ENCODE results near the gene TCERG1L. TPM values are rescaled to one million over a fixed set of nuclear protein-coding genes. Genes with fewer than 3 reads are reported as not detected.

Gene TCERG1L
- total RNA-seq, 1 donor from 2014 or later = 3.5 TPM

- Histone ChIP-seq H3K4me1 (ENCODE audit: insufficient read depth, low read length) (no peaks in the 10 kb centered on the region), H2AFZ (ENCODE audit: low read depth, low read length) (no peak overlapping the region), H3K4me2 (ENCODE audit: low read length) (no peak overlapping the region), H3K27ac (ENCODE audit: low read depth, low read length) (no peak overlapping the region), H4K20me1 (ENCODE audit: insufficient read depth, low read length) (no peaks in the 10 kb centered on the region), H3K79me2 (ENCODE audit: insufficient read depth, low read length) (no peaks in the 10 kb centered on the region), H3K27me3 (ENCODE audit: insufficient read depth, low read length) (no peaks in the 10 kb centered on the region), H3K9me3 (ENCODE audit: insufficient read depth, low read depth, low read length) (peaks cover 6% of the 10 kb centered on the region), H3K36me3 (ENCODE audit: insufficient read depth, low read length) (no peaks in the 10 kb centered on the region), H3K9ac (ENCODE audit: low read length) (no peak overlapping the region), H3K4me3 (ENCODE audit: insufficient read depth, low read depth, low read length) (no peak overlapping the region)
- TF ChIP-seq, protein P1, sequence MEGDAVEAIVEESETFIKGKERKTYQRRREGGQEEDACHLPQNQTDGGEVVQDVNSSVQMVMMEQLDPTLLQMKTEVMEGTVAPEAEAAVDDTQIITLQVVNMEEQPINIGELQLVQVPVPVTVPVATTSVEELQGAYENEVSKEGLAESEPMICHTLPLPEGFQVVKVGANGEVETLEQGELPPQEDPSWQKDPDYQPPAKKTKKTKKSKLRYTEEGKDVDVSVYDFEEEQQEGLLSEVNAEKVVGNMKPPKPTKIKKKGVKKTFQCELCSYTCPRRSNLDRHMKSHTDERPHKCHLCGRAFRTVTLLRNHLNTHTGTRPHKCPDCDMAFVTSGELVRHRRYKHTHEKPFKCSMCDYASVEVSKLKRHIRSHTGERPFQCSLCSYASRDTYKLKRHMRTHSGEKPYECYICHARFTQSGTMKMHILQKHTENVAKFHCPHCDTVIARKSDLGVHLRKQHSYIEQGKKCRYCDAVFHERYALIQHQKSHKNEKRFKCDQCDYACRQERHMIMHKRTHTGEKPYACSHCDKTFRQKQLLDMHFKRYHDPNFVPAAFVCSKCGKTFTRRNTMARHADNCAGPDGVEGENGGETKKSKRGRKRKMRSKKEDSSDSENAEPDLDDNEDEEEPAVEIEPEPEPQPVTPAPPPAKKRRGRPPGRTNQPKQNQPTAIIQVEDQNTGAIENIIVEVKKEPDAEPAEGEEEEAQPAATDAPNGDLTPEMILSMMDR (IDR thresholded peaks at IDR 0.05; ENCODE audit: insufficient read depth, low read depth, low read length) = no peak
- TF ChIP-seq EZH2 (IDR thresholded peaks at IDR 0.05; ENCODE audit: insufficient read depth, low read length) = no peak
- no peak overlapping the region for H3K4me3 Mint-ChIP-seq (ENCODE audit: unreplicated experiment)
- no peaks in the 10 kb centered on the region for H3K4me1 Mint-ChIP-seq (ENCODE audit: low read depth, unreplicated experiment)
- H3K36me3 Mint-ChIP-seq (ENCODE audit: low read depth, unreplicated experiment) = no peaks in the 10 kb centered on the region
- FAIRE-seq = no peak
- DNase-seq (ENCODE audit: low read depth) = no peak
- peaks cover 8% of the 10 kb centered on the region for H3K27me3 Mint-ChIP-seq (ENCODE audit: low read depth, unreplicated experiment)
- H3K27ac Mint-ChIP-seq (ENCODE audit: unreplicated experiment) = no peak overlapping the region
- peaks cover 17% of the 10 kb centered on the region for H3K9me3 Mint-ChIP-seq (ENCODE audit: unreplicated experiment)
Measured at GRCh38 chr10:131047501-131047900, 264.0 kb downstream of the TCERG1L start.

- no peaks in the 10 kb centered on the region for H3K4me1 ChIP-seq (ENCODE audit: insufficient read depth, low read length)
- no peak for TF ChIP-seq EZH2 (IDR thresholded peaks at IDR 0.05; ENCODE audit: insufficient read depth, low read length)
- TF ChIP-seq, protein P1 (IDR thresholded peaks at IDR 0.05; ENCODE audit: insufficient read depth, low read depth, low read length) = no peak
- Mint-ChIP-seq H3K36me3 (ENCODE audit: low read depth, unreplicated experiment) (no peaks in the 10 kb centered on the region), H3K9me3 (ENCODE audit: unreplicated experiment) (peaks cover 19% of the 10 kb centered on the region), H3K27me3 (ENCODE audit: low read depth, unreplicated experiment) (peaks cover 8% of the 10 kb centered on the region), H3K4me1 (ENCODE audit: low read depth, unreplicated experiment) (no peaks in the 10 kb centered on the region), H3K4me3 (ENCODE audit: unreplicated experiment) (no peak overlapping the region), H3K27ac (ENCODE audit: unreplicated experiment) (no peak overlapping the region)
- DNase-seq (ENCODE audit: low read depth) (no peak), FAIRE-seq (no peak)
- H3K9me3 ChIP-seq (ENCODE audit: insufficient read depth, low read depth, low read length) = peaks cover 11% of the 10 kb centered on the region
- H3K4me2 ChIP-seq (ENCODE audit: low read length) = no peak overlapping the region
- H3K9ac ChIP-seq (ENCODE audit: low read length) = no peak overlapping the region
- no peak overlapping the region for H2AFZ ChIP-seq (ENCODE audit: low read depth, low read length)
- no peaks in the 10 kb centered on the region for H4K20me1 ChIP-seq (ENCODE audit: insufficient read depth, low read length)
- H3K79me2 ChIP-seq (ENCODE audit: insufficient read depth, low read length) = no peaks in the 10 kb centered on the region
- H3K4me3 ChIP-seq (ENCODE audit: insufficient read depth, low read depth, low read length) = no peak overlapping the region
- H3K36me3 ChIP-seq (ENCODE audit: insufficient read depth, low read length) = no peaks in the 10 kb centered on the region
- H3K27ac ChIP-seq (ENCODE audit: low read depth, low read length) = no peak overlapping the region
- no peaks in the 10 kb centered on the region for H3K27me3 ChIP-seq (ENCODE audit: insufficient read depth, low read length)
Measured at GRCh38 chr10:131046194-131046593, 265.3 kb downstream of the TCERG1L start.

DNA sequence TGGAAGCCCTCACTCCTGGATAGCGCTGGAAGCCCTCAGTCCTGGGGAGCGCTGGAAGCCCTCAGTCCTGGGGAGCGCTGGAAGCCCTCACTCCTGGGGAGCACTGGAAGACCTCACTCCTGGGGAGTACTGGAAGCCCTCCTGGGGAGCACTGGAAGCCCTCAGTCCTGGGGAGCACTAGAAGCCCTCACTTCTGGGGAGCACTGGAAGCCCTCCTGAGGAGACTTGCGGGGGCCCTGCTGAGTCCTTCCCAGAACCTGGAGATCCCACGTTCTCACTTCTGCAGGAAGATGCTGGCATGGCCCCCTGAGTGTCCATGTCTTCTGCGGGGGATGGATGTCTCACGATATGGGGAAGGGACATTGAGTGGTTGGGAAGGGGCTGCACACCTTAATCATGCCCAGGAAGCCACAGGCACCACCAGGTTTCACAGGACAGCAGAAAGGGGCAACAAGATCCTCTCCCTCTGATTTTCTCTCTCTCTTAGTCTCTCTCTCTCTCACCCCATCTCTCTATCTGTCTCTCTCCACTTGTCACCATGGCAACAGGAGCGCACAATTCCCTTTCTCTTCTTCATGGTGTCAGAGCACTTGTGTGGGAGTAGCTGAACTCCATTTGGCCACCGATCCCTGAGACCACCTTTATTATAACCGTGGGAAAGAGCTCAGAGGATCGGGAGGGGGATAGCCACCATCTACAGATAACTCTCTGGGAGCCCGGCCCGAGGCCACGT is 267.0 kb downstream of the TCERG1L start:
- Histone ChIP-seq H3K9me3 (ENCODE audit: insufficient read depth, low read depth, low read length) (peaks cover 7% of the 10 kb centered on the region), H3K27me3 (ENCODE audit: insufficient read depth, low read length) (no peaks in the 10 kb centered on the region), H3K4me1 (ENCODE audit: insufficient read depth, low read length) (no peaks in the 10 kb centered on the region), H3K36me3 (ENCODE audit: insufficient read depth, low read length) (no peaks in the 10 kb centered on the region), H2AFZ (ENCODE audit: low read depth, low read length) (no peak overlapping the region), H3K4me2 (ENCODE audit: low read length) (no peak overlapping the region), H4K20me1 (ENCODE audit: insufficient read depth, low read length) (no peaks in the 10 kb centered on the region), H3K9ac (ENCODE audit: low read length) (no peak overlapping the region), H3K27ac (ENCODE audit: low read depth, low read length) (no peak overlapping the region), H3K4me3 (ENCODE audit: insufficient read depth, low read depth, low read length) (no peak overlapping the region), H3K79me2 (ENCODE audit: insufficient read depth, low read length) (no peaks in the 10 kb centered on the region)
- Mint-ChIP-seq H3K36me3 (ENCODE audit: low read depth, unreplicated experiment) (no peaks in the 10 kb centered on the region), H3K4me3 (ENCODE audit: unreplicated experiment) (no peak overlapping the region), H3K27me3 (ENCODE audit: low read depth, unreplicated experiment) (peaks cover 8% of the 10 kb centered on the region), H3K4me1 (ENCODE audit: low read depth, unreplicated experiment) (no peaks in the 10 kb centered on the region), H3K27ac (ENCODE audit: unreplicated experiment) (no peak overlapping the region), H3K9me3 (ENCODE audit: unreplicated experiment) (peaks cover 21% of the 10 kb centered on the region)
- no peak for DNase-seq (ENCODE audit: low read depth)
- FAIRE-seq = no peak
- no peak for TF ChIP-seq EZH2 (IDR thresholded peaks at IDR 0.05; ENCODE audit: insufficient read depth, low read length)
- TF ChIP-seq, protein P1 (IDR thresholded peaks at IDR 0.05; ENCODE audit: insufficient read depth, low read depth, low read length) = no peak
